Gastroesophageal sphincter (tissue), 4 donors: ENCODE data around the gene HDAC11. TPM values are rescaled to one million over a fixed set of nuclear protein-coding genes. Genes with fewer than 3 reads are reported as not detected.

ENCODE experiments used
- ATAC-seq: fragments of 150-250 bp; one replicate; pipeline ENCODE4 v1.9.1; 2016; ENCODE audit warnings: mild to moderate bottlenecking, moderate library complexity
- H3K27ac ChIP-seq, 4 donors: fragments of 200-600 bp; sonication (generic) in 3 of 4; 1 replicate in 3 of 4; 2 replicates in 1 of 4; pipeline ENCODE4 v1.5.1; 2016 to 2019
- H3K27me3 ChIP-seq: fragments of 200-600 bp; sonication (generic); one replicate; pipeline ENCODE4 v1.5.1; 2019
- H3K36me3 ChIP-seq, 2 donors: fragments of 200-600 bp; sonication (generic); one replicate each; pipeline ENCODE4 v1.5.1; 2019; ENCODE audit warnings: control low read depth in 1 of 2
- H3K4me1 ChIP-seq, 3 donors: fragments of 200-600 bp; sonication (generic); 1 replicate in 2 of 3; 2 replicates in 1 of 3; pipeline ENCODE4 v1.5.1; 2016 to 2019; ENCODE audit warnings: control low read depth in 2 of 3
- H3K4me3 ChIP-seq, 2 donors: fragments of 200-600 bp; sonication (generic); one replicate each; pipeline ENCODE4 v1.5.1; 2019; ENCODE audit warnings: mild to moderate bottlenecking in 1 of 2, moderate library complexity in 1 of 2
- H3K9me3 ChIP-seq, 3 donors: fragments of 200-600 bp; sonication (generic); one replicate each; pipeline ENCODE4 v1.5.1; 2017 to 2019; ENCODE audit warnings: control low read depth in 2 of 3
- EP300 ChIP-seq: sonication (generic); formaldehyde crosslinking; IDR thresholded peaks from one replicate; pipeline ENCODE4 v1.6.1; 2017; ENCODE audit warnings: antibody characterized with exemption, mild to moderate bottlenecking
- POLR2A ChIP-seq, 2 donors: fragments of 450-650 bp; IDR thresholded peaks; one replicate each; pipeline ENCODE4 v1.6.1; 2017; ENCODE audit warnings: antibody characterized with exemption in 2 of 2, mild to moderate bottlenecking in 2 of 2, moderate library complexity in 1 of 2
- POLR2AphosphoS5 ChIP-seq: sonication (generic); formaldehyde crosslinking; IDR thresholded peaks from one replicate; pipeline ENCODE4 v1.6.1; 2017; ENCODE audit warnings: antibody characterized with exemption
- WGBS, 2 donors: methylation state at CpG; one replicate each; pipeline ENCODE4 v1.1.5; 2018; ENCODE audit warnings: low coverage in 1 of 2; 5-methylcytosine and 5-hydroxymethylcytosine counted together
- total RNA-seq, 4 donors: library from RNA; depleted of rRNA; stranded (reverse); fragments of >200 nt; gene quantifications; one replicate each; pipeline ENCODE4 v1.1.0, GENCODE V29; 2016
- TF ChIP-seq, protein P1 (sequence below), 4 experiments: fragments of 200-600 bp in 2 of 4; fragments of 450-650 bp in 2 of 4; sonication (generic) in 1 of 4; IDR thresholded peaks; one replicate each; pipeline ENCODE4 v1.5.1; 2017 to 2019; ENCODE audit warnings: antibody characterized with exemption in 4 of 4, mild to moderate bottlenecking in 2 of 4, moderate library complexity in 2 of 4

HDAC11 gene
- total RNA-seq, 4 donors from 2014 or later, result 22.3 to 37.1 (median 30.0) TPM

DNA sequence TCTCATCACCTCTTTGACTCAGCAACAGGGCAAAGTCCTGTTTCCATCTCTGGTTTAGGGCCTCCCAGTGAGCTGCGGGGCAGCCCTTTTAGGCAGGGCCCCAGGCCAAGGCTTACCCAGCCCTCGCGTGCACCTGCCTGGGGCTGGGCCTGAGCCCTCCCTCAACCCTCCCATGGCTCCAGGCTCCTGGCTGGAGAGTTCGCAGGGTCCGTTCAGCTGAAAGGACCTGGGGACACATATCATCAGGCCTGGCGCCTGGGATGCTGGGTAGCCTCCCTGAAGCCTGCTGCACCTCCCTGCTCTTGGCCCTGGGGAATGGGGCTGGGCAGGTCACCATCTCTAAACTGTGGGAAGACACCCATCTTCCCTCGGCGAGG lies 29.7 kb downstream of the HDAC11 start:
- Histone ChIP-seq H3K4me3 (no peak overlapping the region), H3K9me3 (no peaks in the 10 kb centered on the region), H3K27me3 (no peaks in the 10 kb centered on the region), H3K36me3 (peaks cover 0 to 9% of the 10 kb centered on the region in 2 donors), H3K4me1 (peaks cover 0 to 16% (median 0%) of the 10 kb centered on the region in 3 donors), H3K27ac (no peak overlapping the region)
- 100% methylated on average over 3 of the region's 8 CpGs; no CpG with 5 or more reads in 1 of the 2 donors for WGBS, 2 donors
- ATAC-seq, result no peak
- TF ChIP-seq, protein P1, sequence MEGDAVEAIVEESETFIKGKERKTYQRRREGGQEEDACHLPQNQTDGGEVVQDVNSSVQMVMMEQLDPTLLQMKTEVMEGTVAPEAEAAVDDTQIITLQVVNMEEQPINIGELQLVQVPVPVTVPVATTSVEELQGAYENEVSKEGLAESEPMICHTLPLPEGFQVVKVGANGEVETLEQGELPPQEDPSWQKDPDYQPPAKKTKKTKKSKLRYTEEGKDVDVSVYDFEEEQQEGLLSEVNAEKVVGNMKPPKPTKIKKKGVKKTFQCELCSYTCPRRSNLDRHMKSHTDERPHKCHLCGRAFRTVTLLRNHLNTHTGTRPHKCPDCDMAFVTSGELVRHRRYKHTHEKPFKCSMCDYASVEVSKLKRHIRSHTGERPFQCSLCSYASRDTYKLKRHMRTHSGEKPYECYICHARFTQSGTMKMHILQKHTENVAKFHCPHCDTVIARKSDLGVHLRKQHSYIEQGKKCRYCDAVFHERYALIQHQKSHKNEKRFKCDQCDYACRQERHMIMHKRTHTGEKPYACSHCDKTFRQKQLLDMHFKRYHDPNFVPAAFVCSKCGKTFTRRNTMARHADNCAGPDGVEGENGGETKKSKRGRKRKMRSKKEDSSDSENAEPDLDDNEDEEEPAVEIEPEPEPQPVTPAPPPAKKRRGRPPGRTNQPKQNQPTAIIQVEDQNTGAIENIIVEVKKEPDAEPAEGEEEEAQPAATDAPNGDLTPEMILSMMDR (IDR thresholded peaks at IDR 0.05), result no peak
- TF ChIP-seq EP300 (no peak), POLR2A (IDR thresholded peaks at IDR 0.05) (no peak), POLR2AphosphoS5 (no peak)

DNA sequence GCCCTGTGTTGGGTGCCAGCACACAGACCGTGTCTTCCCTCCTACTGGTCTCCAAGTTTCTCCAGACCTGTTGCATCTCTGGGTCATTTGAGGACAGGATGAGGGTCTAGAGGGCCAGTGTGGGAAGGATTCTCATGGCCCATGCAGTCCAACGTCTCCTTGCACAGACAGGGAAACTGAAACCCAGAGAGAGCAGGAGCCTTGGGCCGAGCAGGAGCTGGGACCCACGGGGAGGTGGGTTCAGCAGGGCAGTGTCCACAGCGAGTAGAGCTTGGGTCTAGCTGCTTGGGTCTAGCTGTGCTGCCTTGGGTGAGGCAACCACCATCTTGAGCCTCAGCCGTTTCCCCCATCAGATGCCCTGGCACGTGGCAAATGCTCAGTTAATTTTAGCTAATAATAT lies 32.3 kb downstream of the HDAC11 start:
- Histone ChIP-seq H3K36me3 (no peaks in the 10 kb centered on the region), H3K4me3 (no peak overlapping the region), H3K27ac (peak overlapping the region in 2 of 4 donors; percentile 10 to 51), H3K9me3 (no peaks in the 10 kb centered on the region), H3K27me3 (no peaks in the 10 kb centered on the region), H3K4me1 (peaks cover 0 to 35% (median 13%) of the 10 kb centered on the region in 3 donors)
- WGBS, 2 donors, result 78 to 100% methylated on average over 1 to 2 of the region's 7 CpGs
- ATAC-seq, result no peak
- TF ChIP-seq POLR2A (IDR thresholded peaks at IDR 0.05), result no peak
- TF ChIP-seq POLR2AphosphoS5, result no peak
- TF ChIP-seq, protein P1 (IDR thresholded peaks at IDR 0.05), result no peak
- TF ChIP-seq EP300, result no peak

DNA sequence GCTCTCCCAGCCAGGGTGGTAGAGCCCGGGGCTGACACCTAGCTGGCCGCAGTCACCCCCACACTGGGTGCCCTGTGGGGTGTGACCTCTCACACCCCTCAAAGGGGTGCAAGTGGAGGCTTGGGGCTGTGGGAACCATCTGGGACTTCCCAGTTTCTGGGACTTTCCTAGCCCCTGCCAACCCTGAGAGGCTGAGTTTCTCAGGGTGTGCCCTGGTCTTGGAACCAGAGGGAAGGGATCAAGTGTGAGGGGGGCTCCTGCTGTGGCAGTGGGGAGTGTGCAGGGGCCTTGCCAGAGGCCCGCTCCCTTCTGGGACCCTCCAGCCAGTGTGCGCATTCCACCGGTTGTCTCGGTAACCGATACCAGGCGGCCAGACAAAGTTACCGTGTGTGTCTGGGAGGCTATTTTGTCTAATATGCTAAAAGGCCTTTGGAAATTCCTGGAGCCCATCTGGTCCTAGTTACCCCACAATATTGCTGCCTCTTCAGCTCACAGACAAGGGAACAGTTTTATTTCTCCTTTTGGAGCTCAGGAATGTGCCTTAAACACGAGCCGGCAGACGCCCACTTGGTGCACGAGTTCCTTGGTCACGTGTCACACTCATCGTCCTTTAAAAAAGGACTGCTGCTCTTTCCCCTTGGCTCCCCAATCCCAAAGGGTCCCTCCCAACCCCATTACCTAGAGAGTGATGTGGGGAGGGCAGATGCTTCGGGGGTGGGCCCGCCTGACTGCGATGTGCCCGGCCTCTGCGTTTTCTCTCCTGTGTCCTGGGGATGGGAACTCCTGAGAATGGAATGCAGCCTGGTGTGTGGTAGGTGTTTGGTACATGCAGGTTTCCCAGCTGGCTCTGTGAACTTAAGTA lies 33.2 kb downstream of the HDAC11 start:
- Histone ChIP-seq H3K27me3 (no peaks in the 10 kb centered on the region), H3K4me3 (no peak overlapping the region), H3K4me1 (peaks cover 0 to 35% (median 19%) of the 10 kb centered on the region in 3 donors), H3K27ac (peak overlapping the region in 3 of 4 donors; percentile 10 to 51 (median 19)), H3K36me3 (no peaks in the 10 kb centered on the region), H3K9me3 (no peaks in the 10 kb centered on the region)
- TF ChIP-seq EP300 (no peak), POLR2AphosphoS5 (no peak), POLR2A (IDR thresholded peaks at IDR 0.05) (no peak)
- TF ChIP-seq, protein P1 (IDR thresholded peaks at IDR 0.05), result no peak
- 59% methylated on average over 7 of the region's 20 CpGs; no CpG with 5 or more reads in 1 of the 2 donors for WGBS, 2 donors
- no peak for ATAC-seq

DNA sequence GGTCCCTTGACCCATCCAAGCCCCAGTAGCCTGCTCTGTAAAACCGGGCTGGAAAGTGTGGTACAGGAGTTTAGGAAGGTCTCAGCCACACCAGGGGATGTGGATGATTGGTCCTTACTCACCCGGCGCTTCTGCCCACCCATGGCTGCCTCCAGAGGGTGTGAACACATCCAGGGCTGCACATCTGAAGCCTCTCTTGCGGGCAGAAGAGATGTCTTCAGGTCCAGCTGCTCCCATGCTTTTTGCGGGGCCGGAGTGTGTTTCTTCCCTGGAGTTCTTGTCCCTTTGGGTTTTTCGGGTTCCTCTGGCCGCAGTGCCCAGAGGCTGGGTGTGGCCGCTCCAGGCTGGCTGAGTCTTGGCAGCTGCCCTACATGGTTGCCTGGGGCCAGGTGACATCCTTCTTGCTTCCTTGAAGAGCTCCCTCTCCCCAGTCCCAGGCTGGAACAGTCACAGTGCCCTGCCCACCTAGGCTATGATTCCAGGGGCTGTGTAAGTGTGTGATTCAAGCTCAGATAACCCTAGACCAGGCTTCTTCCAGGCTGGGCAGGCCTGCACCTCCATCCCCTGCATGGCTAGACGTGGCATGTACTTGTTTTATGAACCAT lies 33.9 kb downstream of the HDAC11 start:
- H3K9me3 ChIP-seq, result no peaks in the 10 kb centered on the region
- H3K4me3 ChIP-seq, result no peak overlapping the region
- TF ChIP-seq POLR2A (IDR thresholded peaks at IDR 0.05), result no peak
- TF ChIP-seq POLR2AphosphoS5, result no peak
- no peak for TF ChIP-seq EP300
- TF ChIP-seq, protein P1 (IDR thresholded peaks at IDR 0.05), result no peak
- peaks cover 0 to 38% (median 25%) of the 10 kb centered on the region in 3 donors for H3K4me1 ChIP-seq
- H3K36me3 ChIP-seq, result no peaks in the 10 kb centered on the region
- H3K27me3 ChIP-seq, result no peaks in the 10 kb centered on the region
- peak overlapping the region in 2 of 4 donors; percentile 4 to 51 for H3K27ac ChIP-seq
- WGBS, 2 donors, result 67% methylated on average over 3 of the region's 10 CpGs; no CpG with 5 or more reads in 1 of the 2 donors
- ATAC-seq, result no peak
